ENCODE results near the gene LGSN.
"Not testable (repeated sequence)": the region's sequence is repeated elsewhere in the genome, so short reads cannot be mapped to it uniquely, and the experiment has no call there.

Gene LGSN

GRCh38 chr6:63319939-63320338 lies at the start of gene LGSN:
Gene LGSN, minus strand, starts transcription at chr6:63319983. Its CDS starts 40 bp downstream, at chr6:63319943.
- no peak for DNase-seq (ENCODE audit: extremely low read depth in 1 of 2, low read depth in 1 of 2)

GRCh38 chr6:63368347-63368746 lies 48.6 kb upstream of the LGSN start:
- no peak for DNase-seq (ENCODE audit: extremely low read depth in 1 of 2, low read depth in 1 of 2)

- DNase-seq (ENCODE audit: extremely low read depth in 1 of 2, low read depth in 1 of 2), result not testable (repeated sequence)
These were observed 42.8 kb upstream of the LGSN start for GRCh38 chr6:63362500-63363120.

- not testable (repeated sequence) for DNase-seq (ENCODE audit: extremely low read depth in 1 of 2, low read depth in 1 of 2)
These were observed 37.6 kb upstream of the LGSN start for GRCh38 chr6:63357384-63357783.

- DNase-seq (ENCODE audit: extremely low read depth in 1 of 2, low read depth in 1 of 2), result no peak
These were observed 35.8 kb upstream of the LGSN start for GRCh38 chr6:63355632-63356031.

GRCh38 chr6:63353286-63353630 lies 33.5 kb upstream of the LGSN start:
- DNase-seq (ENCODE audit: extremely low read depth in 1 of 2, low read depth in 1 of 2), result no peak

GRCh38 chr6:63352544-63353285 lies 32.9 kb upstream of the LGSN start:
- DNase-seq (ENCODE audit: extremely low read depth in 1 of 2, low read depth in 1 of 2), result no peak

GRCh38 chr6:63352069-63352543 lies 32.3 kb upstream of the LGSN start:
- DNase-seq (ENCODE audit: extremely low read depth in 1 of 2, low read depth in 1 of 2), result no peak

GRCh38 chr6:63349401-63349800 lies 29.6 kb upstream of the LGSN start:
- no peak for DNase-seq (ENCODE audit: extremely low read depth in 1 of 2, low read depth in 1 of 2)

- no peak for DNase-seq (ENCODE audit: extremely low read depth in 1 of 2, low read depth in 1 of 2)
These were observed 29.1 kb upstream of the LGSN start for GRCh38 chr6:63348836-63349235.

- no peak for DNase-seq (ENCODE audit: extremely low read depth in 1 of 2, low read depth in 1 of 2)
These were observed 27.8 kb upstream of the LGSN start for GRCh38 chr6:63347599-63347998.

GRCh38 chr6:63346217-63346835 lies 26.5 kb upstream of the LGSN start:
- DNase-seq (ENCODE audit: extremely low read depth in 1 of 2, low read depth in 1 of 2), result no peak

- no peak for DNase-seq (ENCODE audit: extremely low read depth in 1 of 2, low read depth in 1 of 2)
These were observed 20.6 kb upstream of the LGSN start for GRCh38 chr6:63340351-63340750.

GRCh38 chr6:63334652-63335051 lies 14.9 kb upstream of the LGSN start:
- not testable (repeated sequence) for DNase-seq (ENCODE audit: extremely low read depth in 1 of 2, low read depth in 1 of 2)

- no peak for DNase-seq (ENCODE audit: extremely low read depth in 1 of 2, low read depth in 1 of 2)
These were observed 13.7 kb upstream of the LGSN start for GRCh38 chr6:63333440-63333839.

GRCh38 chr6:63326630-63327029 lies 6.8 kb upstream of the LGSN start:
- DNase-seq (ENCODE audit: extremely low read depth in 1 of 2, low read depth in 1 of 2), result not testable (repeated sequence)

- DNase-seq (ENCODE audit: extremely low read depth in 1 of 2, low read depth in 1 of 2), result no peak
These were observed 3.2 kb upstream of the LGSN start for GRCh38 chr6:63322981-63323380.

GRCh38 chr6:63321821-63322220 lies 2.0 kb upstream of the LGSN start:
- DNase-seq (ENCODE audit: extremely low read depth in 1 of 2, low read depth in 1 of 2), result no peak

- DNase-seq (ENCODE audit: extremely low read depth in 1 of 2, low read depth in 1 of 2), result no peak
These were observed 2.1 kb downstream of the LGSN start for GRCh38 chr6:63317641-63318040.

- no peak for DNase-seq (ENCODE audit: extremely low read depth in 1 of 2, low read depth in 1 of 2)
These were observed 3.7 kb downstream of the LGSN start for GRCh38 chr6:63316113-63316512.

- no peak for DNase-seq (ENCODE audit: extremely low read depth in 1 of 2, low read depth in 1 of 2)
These were observed 6.7 kb downstream of the LGSN start for GRCh38 chr6:63313111-63313510.
